HG03342 (cell line): Measurements from ENCODE around the gene UNC5B.

Experiments
- ATAC-seq: cut with Tn5 transposase; IDR thresholded peaks from one replicate; pipeline ENCODE4 v1.9.1; 2021; ENCODE audit warnings: mild to moderate bottlenecking, moderate library complexity; ENCODE audit not compliant: unreplicated experiment

Gene UNC5B

DNA sequence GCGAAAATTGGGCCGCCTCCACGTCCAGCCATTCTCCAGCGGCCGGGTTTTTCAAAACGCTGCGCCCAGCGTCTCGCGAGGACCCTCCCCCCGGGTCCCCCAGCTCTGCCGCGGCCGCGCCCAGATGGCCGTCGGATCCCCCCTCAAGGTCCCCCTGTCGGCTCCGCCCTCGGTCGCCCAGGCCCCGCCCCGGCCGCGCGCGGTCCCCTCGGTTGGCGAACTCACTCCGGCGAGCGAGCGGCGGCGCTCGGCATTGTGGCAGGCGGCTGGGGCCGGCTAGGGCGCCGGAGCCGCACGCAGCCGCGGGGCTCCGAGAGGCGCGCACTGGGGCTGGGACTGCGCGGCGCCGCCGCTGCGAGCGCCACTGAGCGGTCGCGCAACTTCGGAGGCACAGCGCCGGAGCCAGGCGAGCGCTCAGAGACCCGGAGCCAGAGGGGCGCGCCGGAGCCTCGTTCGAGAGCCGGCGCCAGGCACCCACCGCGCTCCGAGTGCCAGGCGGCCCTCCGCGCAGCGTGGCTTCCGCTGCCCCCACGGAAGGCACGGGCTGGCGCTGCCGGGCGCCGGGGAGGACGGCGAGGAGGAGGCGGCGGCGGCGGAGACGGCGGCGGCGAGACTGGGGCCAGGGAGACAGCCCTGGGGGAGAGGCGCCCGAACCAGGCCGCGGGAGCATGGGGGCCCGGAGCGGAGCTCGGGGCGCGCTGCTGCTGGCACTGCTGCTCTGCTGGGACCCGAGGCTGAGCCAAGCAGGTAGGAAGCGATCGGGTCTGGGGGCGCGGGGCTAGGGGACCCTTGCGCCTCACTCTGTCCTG lies at the start of gene UNC5B:
Gene UNC5B, plus strand, starts transcription at position 253 of the 809 bp plus-strand sequence. Its CDS starts 416 bp downstream, at position 669.
- no peak for ATAC-seq

DNA sequence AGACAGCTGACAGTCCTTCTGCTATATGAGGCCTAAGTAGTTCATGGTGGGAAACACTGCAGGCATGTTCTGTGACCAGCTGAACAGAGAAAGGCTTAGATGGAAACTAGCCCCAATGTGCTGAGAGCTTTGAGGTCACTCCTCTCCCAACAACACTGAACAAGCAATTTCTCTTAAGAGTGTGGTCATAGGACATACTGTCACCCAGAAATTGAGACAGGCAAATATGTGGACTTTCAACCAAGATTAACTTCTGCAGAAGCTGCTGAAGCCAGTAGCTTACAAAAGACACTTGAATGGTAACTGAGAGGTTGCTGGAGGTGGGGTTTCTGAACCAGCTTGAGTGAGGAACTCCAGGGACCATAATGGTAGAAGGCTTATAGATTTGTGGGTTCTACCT lies 38.9 kb upstream of the UNC5B start:
- no peak for ATAC-seq

DNA sequence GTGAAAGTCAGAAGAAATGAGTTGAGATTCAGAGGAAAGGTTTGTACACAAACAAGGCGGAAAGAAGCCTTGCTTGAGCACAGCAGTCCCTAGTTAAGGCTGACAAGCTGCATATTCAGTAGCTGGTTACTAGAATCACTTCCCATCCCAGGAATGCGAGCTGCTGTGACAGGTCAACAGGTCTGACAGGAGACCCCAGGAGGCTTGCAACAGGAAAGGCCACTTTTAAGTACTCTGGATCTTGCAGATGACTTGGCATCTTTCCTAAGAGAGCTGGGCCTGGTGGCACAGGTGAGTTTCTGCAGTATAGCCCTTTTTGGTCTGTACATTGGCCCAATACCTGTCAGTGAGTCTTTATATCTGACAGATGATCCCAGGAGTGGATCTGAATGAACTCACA lies 35.7 kb upstream of the UNC5B start:
- no peak for ATAC-seq

DNA sequence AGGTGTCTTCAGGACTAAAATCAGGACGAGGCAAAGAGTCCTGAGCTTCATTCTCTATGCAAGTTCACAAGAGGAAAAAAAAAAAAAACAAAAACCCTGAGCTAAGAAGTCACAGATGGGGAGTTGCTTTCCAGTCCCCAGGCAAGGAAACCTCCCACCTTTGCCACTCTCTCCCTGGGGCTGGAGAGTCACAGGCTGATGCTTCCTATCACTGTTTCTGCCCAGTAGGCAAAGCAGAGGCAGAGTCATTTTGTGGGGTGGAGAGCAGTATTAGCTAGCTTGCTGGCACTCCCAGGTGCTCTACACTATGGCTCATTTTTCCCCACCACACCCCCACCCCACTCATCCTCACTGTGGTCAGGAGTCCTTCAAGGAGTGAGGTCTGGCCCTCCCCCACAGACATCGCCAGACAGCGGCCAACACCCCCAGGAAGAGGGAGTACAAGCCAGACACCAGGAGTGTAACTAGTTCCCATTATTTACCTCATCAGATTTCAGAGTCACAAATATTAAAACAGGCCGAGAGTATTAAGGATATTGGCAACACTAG lies 34.6 kb upstream of the UNC5B start:
- ATAC-seq: no peak

DNA sequence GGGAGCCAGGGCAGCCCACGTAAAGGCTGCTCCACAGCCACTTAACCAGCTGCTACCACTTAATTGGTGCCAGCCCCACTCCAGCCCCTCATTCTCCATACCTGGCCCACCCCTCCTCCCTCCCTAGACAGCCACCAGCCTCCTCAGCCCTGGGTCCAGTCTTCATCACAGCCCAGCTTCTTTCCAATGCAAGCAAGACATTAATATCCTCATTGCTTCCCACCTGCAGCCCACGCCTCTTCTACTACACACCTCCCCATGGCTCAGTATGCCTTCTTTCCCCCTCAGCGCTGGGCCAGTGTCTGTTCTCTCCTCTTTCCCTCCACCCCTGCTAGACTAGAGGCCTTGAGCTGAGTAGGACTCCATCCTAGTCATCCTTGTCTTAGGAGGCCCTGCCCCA lies 33.5 kb upstream of the UNC5B start:
- no peak for ATAC-seq

- no peak for ATAC-seq
Observed at GRCh38 chr10:71179382-71179781, 33.0 kb upstream of the UNC5B start.

DNA sequence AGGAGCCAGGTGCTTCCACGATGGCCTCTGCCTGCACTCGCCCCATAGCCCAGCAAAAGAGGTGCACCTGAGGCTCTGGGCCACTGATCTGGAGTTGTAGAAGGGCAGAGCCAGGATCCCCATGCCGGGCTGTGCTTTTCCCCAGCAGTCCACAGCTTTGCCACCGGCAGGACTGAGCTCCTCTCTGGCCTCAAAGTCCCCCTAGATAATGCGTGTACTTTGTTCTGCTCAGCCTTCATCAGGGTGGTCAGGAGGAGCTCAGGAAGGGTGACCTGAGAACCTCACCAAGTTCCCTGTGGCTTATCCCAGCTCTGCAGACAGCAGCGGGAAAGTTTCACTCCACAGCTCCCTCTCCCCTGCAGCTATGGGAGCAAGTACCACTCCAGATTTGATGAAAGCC lies 27.9 kb upstream of the UNC5B start:
- no peak for ATAC-seq

- ATAC-seq: no peak
Observed at GRCh38 chr10:71185209-71185608, 27.2 kb upstream of the UNC5B start.

DNA sequence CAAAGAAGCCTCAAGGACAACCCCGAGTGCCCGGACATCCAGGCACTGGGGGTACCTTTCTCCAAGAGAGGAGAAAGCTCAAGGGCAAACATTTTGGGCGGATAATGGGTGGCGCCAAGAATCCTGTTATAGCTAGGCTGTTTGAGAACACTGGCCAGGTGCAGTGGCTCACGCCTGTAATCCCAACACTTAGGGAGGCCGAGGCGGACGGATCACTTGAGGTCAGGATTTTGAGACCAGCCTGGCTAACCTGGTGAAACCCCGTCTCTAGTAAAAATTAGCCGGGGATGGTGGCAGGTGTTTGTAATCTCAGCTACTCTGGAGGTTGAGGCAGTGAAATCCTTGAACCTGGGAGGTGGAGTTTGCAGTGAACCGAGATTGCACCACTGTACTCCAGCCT lies 25.2 kb upstream of the UNC5B start:
- ATAC-seq: no peak

- ATAC-seq: no peak
Observed at GRCh38 chr10:71187600-71187999, 24.8 kb upstream of the UNC5B start.

DNA sequence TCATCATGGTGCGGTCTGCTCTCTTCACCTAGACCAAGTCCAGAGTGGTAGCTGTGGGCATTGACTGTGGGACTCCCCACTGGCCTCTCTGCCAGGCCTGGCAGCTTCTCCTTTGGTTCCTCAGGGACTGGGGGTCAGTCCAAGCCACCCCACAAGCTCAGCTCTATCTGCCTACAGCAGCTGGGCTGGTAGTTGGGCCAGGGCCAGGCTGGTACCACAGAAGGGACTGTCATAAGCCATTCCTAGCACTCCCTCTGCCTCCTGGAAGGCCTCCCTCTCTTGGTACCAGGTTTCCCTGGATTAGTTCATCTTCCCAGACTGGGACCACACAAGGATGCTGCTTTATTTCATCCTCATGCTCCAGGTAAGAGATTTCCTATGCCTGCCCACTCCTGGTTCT lies 24.2 kb upstream of the UNC5B start:
- no peak for ATAC-seq

DNA sequence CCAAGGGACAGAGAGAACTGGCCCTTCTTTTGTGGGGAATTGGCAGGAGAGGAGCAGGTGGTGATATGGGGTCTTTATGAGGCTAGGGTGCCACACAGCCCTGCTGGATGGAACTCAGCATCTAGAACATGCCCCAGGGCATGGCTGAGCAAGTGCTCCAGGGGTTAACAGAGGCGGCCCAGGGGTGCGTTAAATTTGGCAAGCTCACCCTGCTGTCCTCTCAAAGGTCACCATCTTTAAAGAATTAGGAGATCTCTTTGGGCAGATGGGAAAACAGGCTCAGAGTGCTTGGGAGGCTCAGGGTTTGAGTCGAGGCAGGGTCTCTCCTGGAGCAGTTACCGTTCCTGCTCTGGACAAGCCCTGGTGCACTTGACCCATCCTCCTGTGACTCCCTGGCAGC lies 21.4 kb upstream of the UNC5B start:
- no peak for ATAC-seq

GRCh38 chr10:71191551-71192076 lies 20.8 kb upstream of the UNC5B start:
- no peak for ATAC-seq

DNA sequence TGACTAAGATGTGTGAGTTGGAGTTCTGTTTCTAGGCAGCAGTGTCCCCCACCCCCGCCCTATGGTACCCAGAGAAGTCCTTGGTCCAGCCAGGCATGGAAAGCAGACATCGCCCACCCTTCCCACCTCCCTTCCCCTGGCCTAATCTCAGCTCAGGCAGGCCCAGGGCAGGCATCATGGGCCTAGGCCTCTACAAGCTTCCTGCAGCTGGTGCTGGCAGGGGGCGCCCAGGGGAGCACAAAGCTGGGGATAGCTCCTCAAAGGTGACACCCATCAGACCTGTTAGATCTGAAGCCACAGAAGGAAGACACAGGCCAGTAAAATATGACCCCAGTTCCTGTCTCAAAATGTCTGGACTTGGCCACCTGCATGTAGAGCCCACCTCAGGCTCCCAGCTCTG lies 18.9 kb upstream of the UNC5B start:
- no peak for ATAC-seq

GRCh38 chr10:71197955-71198354 lies 14.4 kb upstream of the UNC5B start:
- ATAC-seq: no peak

DNA sequence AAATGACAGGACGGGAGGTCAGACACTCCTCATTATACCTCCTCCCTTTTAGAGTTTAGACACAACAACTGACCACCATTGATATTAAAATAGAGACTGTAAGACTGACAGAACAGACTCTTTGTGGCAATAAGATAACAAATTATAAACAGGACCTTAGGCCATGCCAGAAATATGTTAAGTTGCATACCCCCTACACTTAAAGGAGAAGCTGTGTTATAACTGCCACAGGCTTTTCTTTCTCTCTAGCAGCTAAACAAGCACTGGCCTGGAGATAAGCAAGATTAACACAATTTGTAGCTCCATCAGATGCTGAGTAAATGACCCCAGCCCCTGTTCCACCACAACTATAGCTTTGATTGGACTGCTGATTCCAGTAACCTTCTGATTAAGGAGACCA lies 10.5 kb upstream of the UNC5B start:
- ATAC-seq: no peak

DNA sequence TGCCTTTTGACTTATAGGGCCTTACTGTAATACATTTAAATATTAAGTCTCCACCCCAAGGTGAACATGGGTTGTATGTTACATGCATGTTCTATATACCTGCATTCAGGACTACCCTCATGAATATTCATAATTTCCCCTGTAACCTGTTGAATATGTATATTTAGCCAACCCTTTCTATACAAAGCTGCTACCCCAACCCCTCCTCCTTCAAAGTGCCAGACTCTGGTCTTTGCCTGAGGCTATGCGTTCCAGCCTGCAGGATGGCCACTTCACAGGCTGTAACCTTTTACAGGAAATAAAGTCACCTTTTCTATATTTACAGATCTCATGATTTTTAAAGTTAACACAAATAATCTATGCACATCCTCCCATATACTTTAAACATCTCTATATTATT lies 10.1 kb upstream of the UNC5B start:
- ATAC-seq: no peak

DNA sequence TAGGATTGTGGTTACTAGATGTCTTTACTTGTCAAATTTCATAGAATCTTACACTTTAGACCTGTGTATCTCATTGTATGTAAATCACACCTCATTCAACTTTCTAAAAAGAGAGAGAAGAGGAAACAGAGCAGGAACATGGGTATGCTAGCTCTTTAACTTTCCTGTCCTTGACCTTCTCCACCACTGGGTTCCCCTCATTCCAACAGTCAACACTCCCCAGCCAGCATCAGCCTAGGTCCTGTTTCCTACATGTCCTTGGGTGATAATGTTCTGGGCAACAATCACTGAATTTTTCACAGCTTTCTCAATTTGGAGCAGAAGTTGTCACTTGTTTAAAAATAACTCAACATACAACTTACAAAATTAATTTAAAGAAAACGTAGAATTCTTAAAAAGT lies 9.2 kb upstream of the UNC5B start:
- ATAC-seq: no peak

- no peak for ATAC-seq
Observed at GRCh38 chr10:71203716-71204115, 8.7 kb upstream of the UNC5B start.

- ATAC-seq: no peak
Observed at GRCh38 chr10:71204746-71205145, 7.6 kb upstream of the UNC5B start.

GRCh38 chr10:71205468-71205867 lies 6.9 kb upstream of the UNC5B start:
- no peak for ATAC-seq

GRCh38 chr10:71206911-71207310 lies 5.5 kb upstream of the UNC5B start:
- ATAC-seq: no peak

DNA sequence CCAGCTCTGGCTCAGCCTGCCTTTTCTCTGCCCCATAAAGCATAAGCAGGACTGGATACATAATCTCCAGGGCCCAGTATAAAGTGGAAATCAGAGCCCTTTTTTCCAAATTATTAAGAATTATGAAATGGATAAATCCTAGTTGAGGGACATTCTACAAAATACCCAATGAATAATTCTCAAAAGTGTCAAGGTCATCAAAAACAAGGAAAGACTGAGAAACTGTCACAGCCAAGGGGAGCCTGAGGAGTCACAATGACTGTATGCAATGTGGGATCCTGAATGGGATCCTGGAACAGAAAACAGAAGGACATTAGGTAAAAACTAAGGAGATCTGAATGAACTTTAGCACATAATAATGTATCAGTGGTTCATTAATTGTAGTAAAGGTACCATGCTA lies 4.8 kb upstream of the UNC5B start:
- no peak for ATAC-seq
